Nephron progenitor cell (in vitro differentiated cells): ENCODE data around the gene DDX3X.

Experiments
- DNase-seq: peaks from one replicate; pipeline ENCODE4 v3.0.0; 2021
- H3K27ac Mint-ChIP-seq: 2 replicates; pipeline ENCODE4 v1.8.0; 2021; ENCODE audit warnings: mild to moderate bottlenecking, moderate library complexity, mixed read lengths
- H3K27me3 Mint-ChIP-seq: 2 replicates; pipeline ENCODE4 v1.8.0; 2021; ENCODE audit warnings: mild to moderate bottlenecking, low read depth, mixed read lengths; ENCODE audit not compliant: poor library complexity
- H3K36me3 Mint-ChIP-seq: 2 replicates; pipeline ENCODE4 v1.8.0; 2021; ENCODE audit warnings: low read depth, mixed read lengths
- H3K4me1 Mint-ChIP-seq: 2 replicates; pipeline ENCODE4 v1.8.0; 2021; ENCODE audit warnings: mixed read lengths
- H3K4me3 Mint-ChIP-seq: 2 replicates; pipeline ENCODE4 v1.8.0; 2021; ENCODE audit warnings: mild to moderate bottlenecking, moderate library complexity, mixed read lengths
- H3K9me3 Mint-ChIP-seq: 2 replicates; pipeline ENCODE4 v1.8.0; 2021; ENCODE audit warnings: mild to moderate bottlenecking, moderate library complexity, mixed read lengths
- TF ChIP-seq, protein P1 (sequence below): fragments of 200-600 bp; sonication (generic); IDR thresholded peaks from 2 replicates; pipeline ENCODE4 v1.5.0; 2021; ENCODE audit warnings: antibody characterized with exemption

DDX3X gene

DNA sequence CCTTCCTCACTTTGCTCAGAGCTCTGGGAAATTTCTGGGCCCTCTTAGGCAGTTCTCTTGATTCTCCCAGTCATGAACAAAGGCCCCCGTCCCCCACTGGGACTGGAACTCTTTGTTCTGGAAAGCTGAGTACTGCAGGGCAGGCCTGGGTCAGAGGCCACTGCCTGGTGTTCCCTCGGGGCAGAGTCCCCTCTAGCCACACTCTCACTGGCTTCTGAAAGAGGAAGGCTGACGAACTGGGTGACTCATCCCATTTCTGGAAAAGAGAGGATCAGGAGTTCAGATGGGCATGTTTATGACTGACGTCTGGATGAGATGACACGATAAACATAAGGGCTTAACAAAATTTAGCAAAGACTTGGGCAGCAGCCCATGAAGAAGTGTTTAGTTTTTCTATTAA, 47.7 kb downstream of the DDX3X start:
- peaks cover 14% of the 10 kb centered on the region for H3K4me1 Mint-ChIP-seq
- H3K9me3 Mint-ChIP-seq: peaks cover 33% of the 10 kb centered on the region
- H3K36me3 Mint-ChIP-seq: no peaks in the 10 kb centered on the region
- TF ChIP-seq, protein P1, sequence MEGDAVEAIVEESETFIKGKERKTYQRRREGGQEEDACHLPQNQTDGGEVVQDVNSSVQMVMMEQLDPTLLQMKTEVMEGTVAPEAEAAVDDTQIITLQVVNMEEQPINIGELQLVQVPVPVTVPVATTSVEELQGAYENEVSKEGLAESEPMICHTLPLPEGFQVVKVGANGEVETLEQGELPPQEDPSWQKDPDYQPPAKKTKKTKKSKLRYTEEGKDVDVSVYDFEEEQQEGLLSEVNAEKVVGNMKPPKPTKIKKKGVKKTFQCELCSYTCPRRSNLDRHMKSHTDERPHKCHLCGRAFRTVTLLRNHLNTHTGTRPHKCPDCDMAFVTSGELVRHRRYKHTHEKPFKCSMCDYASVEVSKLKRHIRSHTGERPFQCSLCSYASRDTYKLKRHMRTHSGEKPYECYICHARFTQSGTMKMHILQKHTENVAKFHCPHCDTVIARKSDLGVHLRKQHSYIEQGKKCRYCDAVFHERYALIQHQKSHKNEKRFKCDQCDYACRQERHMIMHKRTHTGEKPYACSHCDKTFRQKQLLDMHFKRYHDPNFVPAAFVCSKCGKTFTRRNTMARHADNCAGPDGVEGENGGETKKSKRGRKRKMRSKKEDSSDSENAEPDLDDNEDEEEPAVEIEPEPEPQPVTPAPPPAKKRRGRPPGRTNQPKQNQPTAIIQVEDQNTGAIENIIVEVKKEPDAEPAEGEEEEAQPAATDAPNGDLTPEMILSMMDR: no peak
- peaks cover 4% of the 10 kb centered on the region for H3K27me3 Mint-ChIP-seq
- peak overlapping the region; percentile 45 for H3K27ac Mint-ChIP-seq
- no peak for DNase-seq
- no peak overlapping the region for H3K4me3 Mint-ChIP-seq

DNA sequence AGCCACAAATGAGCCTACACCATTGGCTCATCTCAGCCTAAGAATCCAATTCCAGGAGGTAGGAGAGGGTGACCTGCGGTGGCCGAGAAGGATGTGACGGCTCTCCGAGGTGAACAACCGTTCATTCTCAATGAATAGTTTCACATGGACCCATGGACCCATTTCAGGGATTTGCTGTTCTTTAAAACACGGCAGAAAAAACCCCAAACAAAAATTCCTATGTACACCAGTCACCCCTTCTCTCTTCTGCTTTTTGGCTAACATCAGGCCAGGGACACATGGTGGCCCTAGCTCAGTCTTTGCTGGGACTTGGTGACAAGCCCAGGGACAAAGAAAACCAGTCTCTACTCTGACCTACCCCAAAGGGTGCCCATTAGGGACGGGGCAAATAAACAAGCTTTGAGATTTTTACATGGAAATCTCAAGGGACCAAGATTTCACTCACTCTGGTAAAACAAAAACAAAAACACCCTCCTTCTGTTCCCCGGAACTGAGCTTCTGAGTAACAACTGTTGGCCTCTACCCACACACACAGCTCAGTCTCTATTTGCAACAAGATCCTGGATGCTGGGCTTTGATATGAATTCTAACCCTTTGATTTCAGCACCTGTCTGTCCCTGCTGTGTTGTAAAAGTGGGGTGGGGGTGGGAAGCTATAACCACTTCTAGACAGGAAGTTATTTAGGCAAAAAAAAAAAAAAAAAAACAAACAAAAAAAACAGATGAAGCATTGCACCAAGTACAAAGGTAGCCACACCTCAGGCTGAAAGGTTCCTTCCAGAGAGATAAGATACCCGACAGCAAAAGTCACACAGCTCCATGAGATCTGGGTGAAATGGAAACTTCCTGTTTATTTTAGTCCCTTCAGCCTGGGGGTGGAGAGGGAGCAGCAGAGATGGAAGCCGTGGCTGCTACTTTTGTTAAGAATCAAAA, 49.0 kb downstream of the DDX3X start:
- Mint-ChIP-seq H3K27me3 (peaks cover 4% of the 10 kb centered on the region), H3K36me3 (no peaks in the 10 kb centered on the region), H3K27ac (peak overlapping the region; percentile 73), H3K4me3 (no peak overlapping the region), H3K9me3 (peaks cover 39% of the 10 kb centered on the region), H3K4me1 (peaks cover 18% of the 10 kb centered on the region)
- TF ChIP-seq, protein P1: no peak
- no peak for DNase-seq

DNA sequence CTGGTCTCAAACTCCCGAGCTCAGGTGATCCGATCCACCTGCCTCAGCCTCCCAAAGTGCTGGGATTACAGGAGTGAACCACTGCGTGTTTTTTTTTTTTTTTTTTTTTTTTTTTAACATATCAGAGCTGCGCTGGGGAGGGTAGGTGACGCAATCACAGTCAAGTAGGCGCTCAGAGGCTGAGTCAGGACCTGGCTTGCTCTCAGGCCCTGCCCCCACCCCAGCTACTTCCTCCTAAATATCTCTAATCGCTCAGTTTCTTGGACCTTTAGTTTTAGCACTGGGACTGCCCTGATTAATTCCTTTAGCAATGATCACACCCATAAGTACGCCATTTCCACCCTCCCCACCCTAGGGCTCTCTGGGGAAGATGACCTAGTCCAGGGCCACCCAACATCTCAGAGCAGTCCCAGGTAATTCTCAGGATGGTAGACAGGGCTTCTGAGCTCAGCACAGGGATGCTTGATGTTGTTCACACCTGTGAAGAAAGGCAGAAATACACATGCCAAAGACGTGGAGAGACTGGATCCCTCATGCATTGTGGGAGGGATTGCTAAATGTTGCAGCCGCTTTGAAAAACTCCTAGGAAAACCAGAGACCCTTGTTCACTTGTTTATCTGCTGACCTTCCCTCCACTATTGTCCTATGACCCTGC, 50.2 kb downstream of the DDX3X start:
- H3K27me3 Mint-ChIP-seq: peaks cover 3% of the 10 kb centered on the region
- H3K27ac Mint-ChIP-seq: no peak overlapping the region

DNA sequence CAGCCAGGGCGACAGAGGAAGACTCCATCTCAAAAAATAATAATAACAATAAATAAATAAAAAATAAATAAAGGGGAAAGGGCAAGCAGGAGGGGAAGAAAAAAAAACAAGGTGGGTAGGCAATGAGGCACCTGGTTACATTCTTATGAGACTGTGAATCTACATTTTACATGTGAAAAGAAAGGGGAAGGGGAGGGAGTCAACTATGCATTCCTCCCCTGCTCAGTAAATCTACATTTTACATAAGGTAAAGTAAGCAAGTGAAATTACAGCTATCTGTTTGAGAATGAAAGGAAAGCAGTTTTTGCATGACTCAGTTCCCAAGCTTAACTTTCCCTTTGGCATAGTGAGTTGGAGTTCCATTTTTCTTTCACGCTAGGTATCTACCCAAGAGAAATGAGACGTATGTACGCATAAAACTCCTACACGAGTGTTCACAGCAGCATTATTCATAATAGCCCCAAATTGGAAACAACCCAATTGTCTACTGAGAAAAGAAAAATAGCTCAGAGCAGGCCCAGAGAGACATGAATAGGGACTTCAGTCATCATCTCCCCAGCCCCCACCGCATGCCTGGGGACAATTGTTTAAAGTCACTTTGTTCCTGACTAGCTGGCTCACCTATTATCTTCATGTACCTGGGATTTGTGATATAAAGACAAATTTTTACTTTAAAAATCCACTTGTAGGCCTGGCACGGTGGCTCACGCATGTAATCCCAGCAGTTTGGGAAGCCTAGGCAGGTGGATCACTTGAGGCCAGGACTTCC, 52.4 kb downstream of the DDX3X start:
- peaks cover 25% of the 10 kb centered on the region for H3K4me1 Mint-ChIP-seq
- H3K27ac Mint-ChIP-seq: no peak overlapping the region
- H3K4me3 Mint-ChIP-seq: no peak overlapping the region
- H3K27me3 Mint-ChIP-seq: peaks cover 5% of the 10 kb centered on the region
- peaks cover 51% of the 10 kb centered on the region for H3K9me3 Mint-ChIP-seq
- TF ChIP-seq, protein P1: no peak
- no peaks in the 10 kb centered on the region for H3K36me3 Mint-ChIP-seq
- DNase-seq: no peak

More for the DNA sequence above, 50.2 kb downstream of the DDX3X start:
- Mint-ChIP-seq H3K4me3 (no peak overlapping the region), H3K4me1 (peaks cover 24% of the 10 kb centered on the region), H3K36me3 (no peaks in the 10 kb centered on the region), H3K9me3 (peaks cover 44% of the 10 kb centered on the region)
- no peak for DNase-seq
- TF ChIP-seq, protein P1: no peak

DNA sequence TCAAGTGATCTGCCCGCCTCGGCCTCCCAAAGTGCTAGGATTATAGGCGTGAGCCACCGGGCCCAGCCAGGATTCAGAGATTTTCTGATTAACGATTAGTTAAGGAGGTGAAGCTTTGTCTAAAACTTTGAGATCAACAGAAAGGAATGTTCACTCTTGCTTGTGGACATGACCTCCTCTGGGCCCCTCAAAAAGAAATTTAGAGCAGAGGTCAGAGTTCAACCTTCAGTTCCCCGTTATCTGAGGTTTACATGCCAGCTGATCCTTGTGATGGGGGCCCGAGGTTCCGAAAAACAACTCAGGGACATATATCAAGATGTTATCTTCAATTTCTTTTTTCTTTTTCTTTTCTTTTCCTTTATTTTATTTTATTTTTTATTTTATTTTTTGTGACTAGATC, 54.6 kb downstream of the DDX3X start:
- H3K4me3 Mint-ChIP-seq: no peak overlapping the region
- no peak for DNase-seq
- TF ChIP-seq, protein P1: no peak
- peaks cover 48% of the 10 kb centered on the region for H3K9me3 Mint-ChIP-seq
- no peaks in the 10 kb centered on the region for H3K36me3 Mint-ChIP-seq
- H3K27ac Mint-ChIP-seq: no peak overlapping the region
- peaks cover 5% of the 10 kb centered on the region for H3K27me3 Mint-ChIP-seq
- peaks cover 12% of the 10 kb centered on the region for H3K4me1 Mint-ChIP-seq
